ENCODE data around the gene PRKN.

PRKN gene

GRCh38 chr6:162026031-162026430 lies 701.5 kb downstream of the PRKN start:
- Histone ChIP-seq H3K27me3 (ENCODE audit: control insufficient read depth in 1 of 2, insufficient read depth in 2 of 2, low read length in 2 of 2) (no peaks in the 10 kb centered on the region), H3K9ac (ENCODE audit: low read length) (no peak overlapping the region), H3K36me3 (ENCODE audit: insufficient read depth, low read length) (no peaks in the 10 kb centered on the region), H3K9me3 (ENCODE audit: low read length) (no peaks in the 10 kb centered on the region), H3K27ac (ENCODE audit: low read depth, low read length) (no peak overlapping the region), H3K4me1 (ENCODE audit: insufficient read depth, low read length) (no peaks in the 10 kb centered on the region), H3K4me3 (ENCODE audit: low read depth in 1 of 2, low read length in 2 of 2) (no peak overlapping the region)

- Histone ChIP-seq H3K27ac (ENCODE audit: low read depth, low read length) (no peak overlapping the region), H3K9ac (ENCODE audit: low read length) (no peak overlapping the region), H3K4me3 (ENCODE audit: low read depth in 1 of 2, low read length in 2 of 2) (no peak overlapping the region), H3K36me3 (ENCODE audit: insufficient read depth, low read length) (no peaks in the 10 kb centered on the region), H3K27me3 (ENCODE audit: control insufficient read depth in 1 of 2, insufficient read depth in 2 of 2, low read length in 2 of 2) (no peaks in the 10 kb centered on the region), H3K9me3 (ENCODE audit: low read length) (no peaks in the 10 kb centered on the region), H3K4me1 (ENCODE audit: insufficient read depth, low read length) (no peaks in the 10 kb centered on the region)
Measured at GRCh38 chr6:162019349-162019748, 708.2 kb downstream of the PRKN start.

GRCh38 chr6:162017536-162017935 lies 710.0 kb downstream of the PRKN start:
- Histone ChIP-seq H3K9ac (ENCODE audit: low read length) (no peak overlapping the region), H3K27ac (ENCODE audit: low read depth, low read length) (no peak overlapping the region), H3K9me3 (ENCODE audit: low read length) (no peaks in the 10 kb centered on the region), H3K4me1 (ENCODE audit: insufficient read depth, low read length) (no peaks in the 10 kb centered on the region), H3K4me3 (ENCODE audit: low read depth in 1 of 2, low read length in 2 of 2) (no peak overlapping the region), H3K36me3 (ENCODE audit: insufficient read depth, low read length) (no peaks in the 10 kb centered on the region), H3K27me3 (ENCODE audit: control insufficient read depth in 1 of 2, insufficient read depth in 2 of 2, low read length in 2 of 2) (no peaks in the 10 kb centered on the region)

GRCh38 chr6:162014069-162014811 lies 713.3 kb downstream of the PRKN start:
- H3K36me3 ChIP-seq (ENCODE audit: insufficient read depth, low read length): no peaks in the 10 kb centered on the region
- no peaks in the 10 kb centered on the region for H3K9me3 ChIP-seq (ENCODE audit: low read length)
- H3K9ac ChIP-seq (ENCODE audit: low read length): no peak overlapping the region
- no peak overlapping the region for H3K4me3 ChIP-seq (ENCODE audit: low read depth in 1 of 2, low read length in 2 of 2)
- H3K4me1 ChIP-seq (ENCODE audit: insufficient read depth, low read length): no peaks in the 10 kb centered on the region
- H3K27me3 ChIP-seq (ENCODE audit: control insufficient read depth in 1 of 2, insufficient read depth in 2 of 2, low read length in 2 of 2): no peaks in the 10 kb centered on the region
- no peak overlapping the region for H3K27ac ChIP-seq (ENCODE audit: low read depth, low read length)

GRCh38 chr6:162005372-162005771 lies 722.2 kb downstream of the PRKN start:
- Histone ChIP-seq H3K4me3 (ENCODE audit: low read depth in 1 of 2, low read length in 2 of 2) (no peak overlapping the region), H3K9ac (ENCODE audit: low read length) (no peak overlapping the region), H3K9me3 (ENCODE audit: low read length) (no peaks in the 10 kb centered on the region), H3K36me3 (ENCODE audit: insufficient read depth, low read length) (no peaks in the 10 kb centered on the region), H3K27ac (ENCODE audit: low read depth, low read length) (no peak overlapping the region), H3K4me1 (ENCODE audit: insufficient read depth, low read length) (no peaks in the 10 kb centered on the region), H3K27me3 (ENCODE audit: control insufficient read depth in 1 of 2, insufficient read depth in 2 of 2, low read length in 2 of 2) (no peaks in the 10 kb centered on the region)

- no peak overlapping the region for H3K9ac ChIP-seq (ENCODE audit: low read length)
- H3K36me3 ChIP-seq (ENCODE audit: insufficient read depth, low read length): no peaks in the 10 kb centered on the region
- H3K27ac ChIP-seq (ENCODE audit: low read depth, low read length): no peak overlapping the region
- no peak overlapping the region for H3K4me3 ChIP-seq (ENCODE audit: low read depth in 1 of 2, low read length in 2 of 2)
- no peaks in the 10 kb centered on the region for H3K4me1 ChIP-seq (ENCODE audit: insufficient read depth, low read length)
- no peaks in the 10 kb centered on the region for H3K27me3 ChIP-seq (ENCODE audit: control insufficient read depth in 1 of 2, insufficient read depth in 2 of 2, low read length in 2 of 2)
- H3K9me3 ChIP-seq (ENCODE audit: low read length): no peaks in the 10 kb centered on the region
Measured at GRCh38 chr6:161996783-161997182, 730.8 kb downstream of the PRKN start.

GRCh38 chr6:161985876-161986423 lies 741.6 kb downstream of the PRKN start:
- Histone ChIP-seq H3K27me3 (ENCODE audit: control insufficient read depth in 1 of 2, insufficient read depth in 2 of 2, low read length in 2 of 2) (no peaks in the 10 kb centered on the region), H3K27ac (ENCODE audit: low read depth, low read length) (no peak overlapping the region), H3K4me3 (ENCODE audit: low read depth in 1 of 2, low read length in 2 of 2) (no peak overlapping the region), H3K9me3 (ENCODE audit: low read length) (peaks cover 4% of the 10 kb centered on the region), H3K36me3 (ENCODE audit: insufficient read depth, low read length) (no peaks in the 10 kb centered on the region), H3K4me1 (ENCODE audit: insufficient read depth, low read length) (no peaks in the 10 kb centered on the region), H3K9ac (ENCODE audit: low read length) (no peak overlapping the region)

GRCh38 chr6:161984713-161985112 lies 742.9 kb downstream of the PRKN start:
- no peak overlapping the region for H3K27ac ChIP-seq (ENCODE audit: low read depth, low read length)

GRCh38 chr6:161976553-161976952 lies 751.0 kb downstream of the PRKN start:
- Histone ChIP-seq H3K9ac (ENCODE audit: low read length) (no peak overlapping the region), H3K4me3 (ENCODE audit: low read depth in 1 of 2, low read length in 2 of 2) (no peak overlapping the region), H3K9me3 (ENCODE audit: low read length) (no peaks in the 10 kb centered on the region), H3K27ac (ENCODE audit: low read depth, low read length) (no peak overlapping the region), H3K36me3 (ENCODE audit: insufficient read depth, low read length) (no peaks in the 10 kb centered on the region), H3K27me3 (ENCODE audit: control insufficient read depth in 1 of 2, insufficient read depth in 2 of 2, low read length in 2 of 2) (no peaks in the 10 kb centered on the region), H3K4me1 (ENCODE audit: insufficient read depth, low read length) (no peaks in the 10 kb centered on the region)

More at GRCh38 chr6:161984713-161985112, 742.9 kb downstream of the PRKN start:
- Histone ChIP-seq H3K36me3 (ENCODE audit: insufficient read depth, low read length) (no peaks in the 10 kb centered on the region), H3K4me3 (ENCODE audit: low read depth in 1 of 2, low read length in 2 of 2) (no peak overlapping the region), H3K4me1 (ENCODE audit: insufficient read depth, low read length) (no peaks in the 10 kb centered on the region), H3K9me3 (ENCODE audit: low read length) (no peaks in the 10 kb centered on the region), H3K9ac (ENCODE audit: low read length) (no peak overlapping the region), H3K27me3 (ENCODE audit: control insufficient read depth in 1 of 2, insufficient read depth in 2 of 2, low read length in 2 of 2) (no peaks in the 10 kb centered on the region)

GRCh38 chr6:161973064-161973463 lies 754.5 kb downstream of the PRKN start:
- Histone ChIP-seq H3K27me3 (ENCODE audit: control insufficient read depth in 1 of 2, insufficient read depth in 2 of 2, low read length in 2 of 2) (no peaks in the 10 kb centered on the region), H3K36me3 (ENCODE audit: insufficient read depth, low read length) (no peaks in the 10 kb centered on the region), H3K9ac (ENCODE audit: low read length) (no peak overlapping the region), H3K4me3 (ENCODE audit: low read depth in 1 of 2, low read length in 2 of 2) (no peak overlapping the region), H3K4me1 (ENCODE audit: insufficient read depth, low read length) (no peaks in the 10 kb centered on the region), H3K9me3 (ENCODE audit: low read length) (no peaks in the 10 kb centered on the region), H3K27ac (ENCODE audit: low read depth, low read length) (no peak overlapping the region)

- H3K27me3 ChIP-seq (ENCODE audit: control insufficient read depth in 1 of 2, insufficient read depth in 2 of 2, low read length in 2 of 2): no peaks in the 10 kb centered on the region
- no peaks in the 10 kb centered on the region for H3K36me3 ChIP-seq (ENCODE audit: insufficient read depth, low read length)
- no peak overlapping the region for H3K4me3 ChIP-seq (ENCODE audit: low read depth in 1 of 2, low read length in 2 of 2)
- H3K9ac ChIP-seq (ENCODE audit: low read length): no peak overlapping the region
- H3K27ac ChIP-seq (ENCODE audit: low read depth, low read length): no peak overlapping the region
- no peaks in the 10 kb centered on the region for H3K9me3 ChIP-seq (ENCODE audit: low read length)
- H3K4me1 ChIP-seq (ENCODE audit: insufficient read depth, low read length): no peaks in the 10 kb centered on the region
Measured at GRCh38 chr6:161971043-161971442, 756.5 kb downstream of the PRKN start.

GRCh38 chr6:161963634-161964234 lies 763.8 kb downstream of the PRKN start:
- no peak overlapping the region for H3K4me3 ChIP-seq (ENCODE audit: low read depth in 1 of 2, low read length in 2 of 2)
- no peaks in the 10 kb centered on the region for H3K27me3 ChIP-seq (ENCODE audit: control insufficient read depth in 1 of 2, insufficient read depth in 2 of 2, low read length in 2 of 2)
- H3K9me3 ChIP-seq (ENCODE audit: low read length): no peaks in the 10 kb centered on the region
- H3K4me1 ChIP-seq (ENCODE audit: insufficient read depth, low read length): no peaks in the 10 kb centered on the region
- H3K9ac ChIP-seq (ENCODE audit: low read length): no peak overlapping the region
- no peak overlapping the region for H3K27ac ChIP-seq (ENCODE audit: low read depth, low read length)
- no peaks in the 10 kb centered on the region for H3K36me3 ChIP-seq (ENCODE audit: insufficient read depth, low read length)
